ENCODE measurements around the gene ITSN2.

- TF ChIP-seq POLR2A (IDR thresholded peaks at IDR 0.05) (no peak), CTCF (IDR thresholded peaks at IDR 0.05) (no peak)
Measured at GRCh38 chr2:24354395-24354794, 5.9 kb downstream of the ITSN2 start.
